Right lobe of liver (tissue), 4 donors: ENCODE data around the gene RGPD8.
"Not testable (repeated sequence)": the region's sequence is repeated elsewhere in the genome, so short reads cannot be mapped to it uniquely, and the experiment has no call there.

ENCODE experiments used
- CTCF ChIP-seq, 4 donors: fragments of 200-600 bp in 3 of 4; fragments of 450-650 bp in 1 of 4; IDR thresholded peaks; one replicate each; pipeline versions ENCODE4 v1.5.1 to v1.8.0; 2016 to 2022; ENCODE audit warnings: antibody characterized with exemption in 4 of 4, mild to moderate bottlenecking in 2 of 4
- POLR2A ChIP-seq: fragments of 450-650 bp; IDR thresholded peaks from one replicate; pipeline ENCODE4 v1.6.1; 2017; ENCODE audit warnings: antibody characterized with exemption, mild to moderate bottlenecking
- donor health status: DM: no; HTN: no; CAD: no.
- donor health status: DM: no; HTN: no; CAD: no.
- donor health status: DM: no; HTN: yes; CAD: no.

DNA sequence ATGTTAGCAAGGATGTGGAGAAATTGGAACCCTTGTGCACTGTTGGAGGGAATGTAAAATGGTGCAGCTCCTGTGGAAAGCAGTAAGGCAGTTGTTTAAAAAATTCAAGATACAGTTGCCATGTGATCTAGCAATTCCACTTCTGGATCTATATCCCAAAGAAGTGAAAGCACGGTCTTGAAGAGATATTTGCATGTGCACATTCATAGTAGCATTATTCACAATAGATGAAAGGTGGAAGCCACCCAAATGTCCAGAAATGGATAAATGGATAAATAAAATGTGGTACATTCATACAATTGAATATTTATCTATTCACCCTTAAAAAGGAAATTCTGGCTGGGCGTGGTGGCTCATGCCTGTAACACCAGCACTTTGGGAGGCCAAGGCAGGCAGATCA, 79.1 kb downstream of the RGPD8 start:
- not testable (repeated sequence) for TF ChIP-seq POLR2A; CTCF (IDR thresholded peaks at IDR 0.05)
